Activated CD4-positive, alpha-beta memory T cell treated with anti-CD3 and anti-CD28 coated beads for 36 hours (primary cell): Measurements from ENCODE around the gene PNLDC1. TPM values are rescaled to one million over a fixed set of nuclear protein-coding genes. Genes with fewer than 3 reads are reported as not detected.
"Not testable (repeated sequence)": the region's sequence is repeated elsewhere in the genome, so short reads cannot be mapped to it uniquely, and the experiment has no call there.

ENCODE experiments used
- CTCF ChIA-PET: fragments of 350-600 bp; sonication (Branson Sonifier 250); formaldehyde crosslinking; loops from one replicate; lab custom pipeline; 2021; ENCODE audit warnings: antibody characterized with exemption, inconsistent platforms; lab: Charles Lee
- POLR2A ChIA-PET: fragments of 350-600 bp; sonication (Branson Sonifier 250); formaldehyde crosslinking; loops from one replicate; lab custom pipeline; 2021; ENCODE audit warnings: antibody characterized with exemption; lab: Charles Lee
- DNase-seq: peaks from one replicate; pipeline ENCODE4 v3.0.0-alpha.2; 2020
- H3K27ac Mint-ChIP-seq: one replicate; pipeline ENCODE4 v1.8.0; 2021; ENCODE audit warnings: mixed read lengths
- H3K27me3 Mint-ChIP-seq: one replicate; pipeline ENCODE4 v1.8.0; 2021; ENCODE audit warnings: mixed read lengths
- H3K36me3 Mint-ChIP-seq: one replicate; pipeline ENCODE4 v1.8.0; 2021; ENCODE audit warnings: mixed read lengths
- H3K4me1 Mint-ChIP-seq: one replicate; pipeline ENCODE4 v1.8.0; 2021; ENCODE audit warnings: low read depth, mixed read lengths
- H3K4me3 Mint-ChIP-seq: one replicate; pipeline ENCODE4 v1.8.0; 2021; ENCODE audit warnings: mild to moderate bottlenecking, mixed read lengths
- H3K9me3 Mint-ChIP-seq: one replicate; pipeline ENCODE4 v1.8.0; 2021; ENCODE audit warnings: mixed read lengths
- intact Hi-C: fragments of 100-400 bp; cut with micrococcal nuclease; formaldehyde crosslinking; loops from one replicate; pipeline ENCODE4 v1.15.1; 2023
- total RNA-seq, 2 experiments: library from RNA; stranded (reverse); gene quantifications; one replicate each; pipeline ENCODE4 v1.2.3, GENCODE V29; 2021

The PNLDC1 gene
- total RNA-seq, 2 experiments from 2014 or later: 0.29 to 0.31 TPM

GRCh38 chr6:159838020-159838744 lies 38.1 kb downstream of the PNLDC1 start:
- Mint-ChIP-seq H3K4me1 (peaks cover 5% of the 10 kb centered on the region), H3K27me3 (no peaks in the 10 kb centered on the region), H3K36me3 (no peaks in the 10 kb centered on the region), H3K4me3 (no peak overlapping the region), H3K27ac (no peak overlapping the region), H3K9me3 (no peaks in the 10 kb centered on the region)
- CTCF ChIA-PET: no interaction called here
- intact Hi-C loops: no loop called here
- POLR2A ChIA-PET: interaction anchor here (0.6 kb wide), 1 partner anchor 250 kb away, joined by 3 read pairs; no protein-coding TSS in a partner anchor
- no peak for DNase-seq

GRCh38 chr6:159842035-159842434 lies 42.0 kb downstream of the PNLDC1 start:
- Mint-ChIP-seq H3K4me1 (no peaks in the 10 kb centered on the region), H3K27ac (no peak overlapping the region), H3K36me3 (no peaks in the 10 kb centered on the region), H3K9me3 (no peaks in the 10 kb centered on the region), H3K4me3 (no peak overlapping the region), H3K27me3 (no peaks in the 10 kb centered on the region)
- ChIA-PET POLR2A (no interaction called here), CTCF (no interaction called here)
- intact Hi-C loops: no loop called here
- DNase-seq: no peak

DNA sequence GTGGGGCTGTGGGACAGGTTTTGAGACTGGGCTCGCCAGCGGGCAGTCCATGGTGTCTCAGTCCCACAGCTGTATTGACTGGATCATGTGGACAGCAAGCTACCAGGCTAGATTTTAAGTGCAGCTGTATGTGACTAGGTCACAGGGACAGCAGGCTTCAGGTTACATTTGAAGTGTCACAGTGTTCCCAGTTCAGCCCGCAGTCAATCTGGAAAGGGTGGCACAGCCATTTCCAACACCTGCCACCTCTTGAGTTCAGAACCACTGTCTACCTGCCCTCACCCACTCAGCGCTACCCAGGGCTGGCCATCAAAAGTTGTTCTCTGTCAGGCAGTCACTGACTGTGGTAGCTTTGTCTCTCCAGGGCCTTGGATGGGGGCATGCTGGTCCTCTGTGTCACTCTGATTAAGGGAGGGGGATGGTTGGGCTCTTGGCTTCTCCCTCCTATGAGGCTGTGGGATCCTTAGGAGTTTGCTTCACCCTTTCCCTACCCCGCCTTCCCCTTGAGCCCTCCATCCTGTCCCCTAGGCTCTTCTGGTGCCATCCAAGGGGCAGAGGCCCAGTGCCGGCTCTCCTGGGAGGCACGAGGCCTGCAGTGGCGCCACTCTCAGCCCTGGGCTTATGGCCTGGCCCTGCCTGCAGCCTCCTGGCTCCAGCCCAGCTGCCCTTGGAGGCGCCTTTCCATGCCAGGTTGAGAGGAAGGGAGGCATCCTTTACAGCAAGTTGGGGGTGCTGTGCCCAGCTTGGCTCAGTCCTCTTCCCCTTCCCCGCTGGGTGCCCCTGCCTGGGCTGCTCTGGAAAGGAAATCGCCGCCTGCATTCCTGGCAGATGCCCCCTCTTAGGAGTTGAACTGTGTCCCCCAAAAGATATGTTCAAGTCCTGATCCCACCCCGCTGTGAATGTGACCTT lies 44.9 kb downstream of the PNLDC1 start:
- intact Hi-C loops: no loop called here
- H3K4me3 Mint-ChIP-seq: no peak overlapping the region
- H3K27me3 Mint-ChIP-seq: no peaks in the 10 kb centered on the region
- H3K9me3 Mint-ChIP-seq: peaks cover 16% of the 10 kb centered on the region
- H3K27ac Mint-ChIP-seq: no peak overlapping the region
- ChIA-PET CTCF (no interaction called here), POLR2A (no interaction called here)
- no peaks in the 10 kb centered on the region for H3K4me1 Mint-ChIP-seq
- H3K36me3 Mint-ChIP-seq: peaks cover 2% of the 10 kb centered on the region
- no peak for DNase-seq

- intact Hi-C loops, H3K36me3 Mint-ChIP-seq, POLR2A ChIA-PET, H3K4me1 Mint-ChIP-seq, H3K27ac Mint-ChIP-seq, H3K27me3 Mint-ChIP-seq, CTCF ChIA-PET, H3K4me3 Mint-ChIP-seq, DNase-seq: not testable (repeated sequence)
- H3K9me3 Mint-ChIP-seq: peaks cover 16% of the 10 kb centered on the region
Measured at GRCh38 chr6:159848552-159848951, 48.5 kb downstream of the PNLDC1 start.

- DNase-seq, H3K27me3 Mint-ChIP-seq, intact Hi-C loops: not testable (repeated sequence)
Measured at GRCh38 chr6:159849851-159850250, 49.8 kb downstream of the PNLDC1 start.

GRCh38 chr6:159852877-159853276 lies 52.8 kb downstream of the PNLDC1 start:
- peaks cover 11% of the 10 kb centered on the region for H3K27me3 Mint-ChIP-seq
- H3K9me3 Mint-ChIP-seq: peaks cover 28% of the 10 kb centered on the region
- no peak for DNase-seq
- ChIA-PET CTCF (interaction anchor here (1.6 kb wide), 1 partner anchor 62 kb away, joined by 4 read pairs; the partner anchor contains the start of gene MRPL18), POLR2A (no interaction called here)
- H3K4me1 Mint-ChIP-seq: no peaks in the 10 kb centered on the region
- H3K27ac Mint-ChIP-seq: no peak overlapping the region
- H3K36me3 Mint-ChIP-seq: peaks cover 3% of the 10 kb centered on the region
- intact Hi-C loops: no loop called here
- H3K4me3 Mint-ChIP-seq: no peak overlapping the region

More at GRCh38 chr6:159849851-159850250, 49.8 kb downstream of the PNLDC1 start:
- CTCF ChIA-PET, H3K4me1 Mint-ChIP-seq, H3K4me3 Mint-ChIP-seq, POLR2A ChIA-PET, H3K36me3 Mint-ChIP-seq, H3K27ac Mint-ChIP-seq: not testable (repeated sequence)
- peaks cover 16% of the 10 kb centered on the region for H3K9me3 Mint-ChIP-seq

DNA sequence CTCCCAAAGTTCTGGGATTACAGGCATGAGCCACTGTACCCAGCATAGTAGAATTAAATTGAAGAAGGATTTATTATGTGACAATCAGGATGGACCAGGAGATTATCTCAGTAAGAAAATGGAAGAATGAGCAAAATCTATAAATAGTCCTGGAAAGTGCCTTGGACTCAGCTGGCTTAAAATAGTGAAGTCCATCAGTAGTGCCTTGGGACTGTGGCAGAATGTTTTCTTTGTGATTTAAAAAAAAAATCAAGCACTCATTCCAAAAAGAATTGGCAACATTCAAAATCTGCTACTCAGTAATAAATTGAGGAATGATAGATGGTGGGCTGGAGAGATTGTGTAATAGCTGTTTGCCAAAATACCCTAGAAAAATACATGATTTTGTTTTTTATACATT lies 53.7 kb downstream of the PNLDC1 start:
- intact Hi-C loops: no loop called here
- no peak for DNase-seq
- H3K36me3 Mint-ChIP-seq: peaks cover 5% of the 10 kb centered on the region
- no peak overlapping the region for H3K4me3 Mint-ChIP-seq
- no peaks in the 10 kb centered on the region for H3K4me1 Mint-ChIP-seq
- no peak overlapping the region for H3K27ac Mint-ChIP-seq
- CTCF ChIA-PET: interaction anchor here (0.9 kb wide), 1 partner anchor 8 kb away, joined by 3 read pairs; no protein-coding TSS in a partner anchor
- POLR2A ChIA-PET: no interaction called here
- peaks cover 11% of the 10 kb centered on the region for H3K27me3 Mint-ChIP-seq
- H3K9me3 Mint-ChIP-seq: peaks cover 22% of the 10 kb centered on the region

GRCh38 chr6:159854959-159855358 lies 54.9 kb downstream of the PNLDC1 start:
- H3K4me3 Mint-ChIP-seq: no peak overlapping the region
- H3K4me1 Mint-ChIP-seq: no peaks in the 10 kb centered on the region
- DNase-seq: no peak
- ChIA-PET POLR2A (no interaction called here), CTCF (interaction anchor here (1.3 kb wide), 1 partner anchor 86 kb away, joined by 4 read pairs; no protein-coding TSS in a partner anchor)
- intact Hi-C loops: no loop called here
- peaks cover 3% of the 10 kb centered on the region for H3K36me3 Mint-ChIP-seq
- H3K27me3 Mint-ChIP-seq: peaks cover 11% of the 10 kb centered on the region
- H3K27ac Mint-ChIP-seq: no peak overlapping the region
- peaks cover 16% of the 10 kb centered on the region for H3K9me3 Mint-ChIP-seq

- Mint-ChIP-seq H3K27me3 (peaks cover 12% of the 10 kb centered on the region), H3K36me3 (peaks cover 3% of the 10 kb centered on the region), H3K9me3 (peaks cover 16% of the 10 kb centered on the region), H3K4me3 (no peak overlapping the region), H3K27ac (no peak overlapping the region), H3K4me1 (peaks cover 15% of the 10 kb centered on the region)
- DNase-seq: no peak
- ChIA-PET POLR2A (no interaction called here), CTCF (no interaction called here)
- intact Hi-C loops: no loop called here
Measured at GRCh38 chr6:159858259-159858658, 58.2 kb downstream of the PNLDC1 start.

DNA sequence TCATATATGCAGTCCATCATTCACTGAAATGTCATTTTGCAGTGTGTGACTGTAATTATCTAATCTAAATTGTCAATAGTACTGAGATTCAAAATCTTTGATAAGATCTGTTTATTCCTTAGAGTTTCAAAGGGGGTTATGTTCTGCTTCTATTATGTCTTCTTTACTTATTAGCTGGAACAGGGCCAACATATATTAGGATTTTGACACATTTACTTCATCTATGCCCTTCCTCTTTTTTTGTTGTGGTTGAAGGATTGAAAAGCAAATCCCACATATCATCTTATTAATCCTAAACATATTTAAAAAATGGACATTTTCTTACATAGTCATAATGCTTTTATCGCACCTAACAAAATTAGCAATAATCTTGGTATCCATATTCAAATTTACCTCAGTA lies 60.4 kb downstream of the PNLDC1 start:
- DNase-seq: no peak
- Mint-ChIP-seq H3K27ac (no peak overlapping the region), H3K9me3 (peaks cover 16% of the 10 kb centered on the region), H3K27me3 (peaks cover 12% of the 10 kb centered on the region), H3K36me3 (peaks cover 3% of the 10 kb centered on the region), H3K4me1 (peaks cover 16% of the 10 kb centered on the region), H3K4me3 (no peak overlapping the region)
- ChIA-PET POLR2A (no interaction called here), CTCF (no interaction called here)
- intact Hi-C loops: loop anchor here (10.0 kb wide), 1 partner anchor 674 kb away; no protein-coding TSS in a partner anchor

DNA sequence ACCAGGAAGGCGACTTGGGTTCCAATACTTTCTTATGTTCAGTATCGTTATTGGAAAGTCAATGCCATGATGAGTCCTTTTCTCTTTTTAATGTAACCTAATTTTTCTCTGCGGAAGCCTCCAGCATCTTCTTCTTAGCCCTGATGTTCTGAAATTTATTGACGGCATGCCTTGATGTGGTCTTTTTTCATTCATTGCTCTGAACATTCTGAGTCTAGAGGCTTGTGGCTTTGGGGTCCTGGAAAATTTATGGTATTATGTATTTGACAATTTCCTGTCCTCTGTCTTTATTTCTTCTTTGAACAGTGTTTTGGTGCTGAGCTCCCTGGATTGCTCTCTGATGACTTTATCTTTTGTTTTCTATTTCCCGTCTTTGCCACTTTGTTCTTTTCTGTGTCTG lies 62.0 kb downstream of the PNLDC1 start:
- ChIA-PET CTCF (interaction anchor here (0.9 to 3.6 kb wide), 2 partner anchors 8 to 81 kb away, joined by 3 to 36 read pairs; no protein-coding TSS in a partner anchor), POLR2A (no interaction called here)
- Mint-ChIP-seq H3K36me3 (peaks cover 3% of the 10 kb centered on the region), H3K4me1 (peaks cover 16% of the 10 kb centered on the region), H3K27me3 (peaks cover 7% of the 10 kb centered on the region), H3K9me3 (peaks cover 11% of the 10 kb centered on the region), H3K4me3 (no peak overlapping the region), H3K27ac (no peak overlapping the region)
- intact Hi-C loops: loop anchor here (1.0 to 10.0 kb wide), 3 partner anchors 171 to 673 kb away; no protein-coding TSS in a partner anchor
- DNase-seq: no peak

DNA sequence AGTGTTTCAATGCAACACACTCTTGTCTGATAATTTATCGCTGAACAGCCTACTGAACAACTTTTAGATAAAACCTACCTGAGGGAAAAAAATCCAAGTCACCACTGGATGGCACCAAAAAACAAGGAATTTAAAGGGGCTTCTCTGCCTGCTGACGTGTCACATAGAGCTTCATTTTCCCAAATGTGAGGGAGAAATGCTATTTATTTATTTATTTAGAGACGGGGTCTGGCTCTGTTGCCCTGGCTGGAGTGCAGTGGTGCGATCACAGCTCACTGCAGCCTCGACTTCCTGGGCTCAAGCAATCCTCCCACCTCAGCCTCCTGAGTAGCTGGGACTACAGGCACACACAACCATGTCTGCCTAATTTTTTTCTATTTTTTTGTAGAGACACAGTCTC lies 63.3 kb downstream of the PNLDC1 start:
- intact Hi-C loops: loop anchor here (1.0 to 10.0 kb wide), 4 partner anchors 78 to 671 kb away; no protein-coding TSS in a partner anchor
- H3K27ac Mint-ChIP-seq, H3K27me3 Mint-ChIP-seq, H3K36me3 Mint-ChIP-seq, H3K9me3 Mint-ChIP-seq, POLR2A ChIA-PET, H3K4me3 Mint-ChIP-seq, DNase-seq: not testable (repeated sequence)
- CTCF ChIA-PET: interaction anchor here (0.8 to 3.6 kb wide), 13 partner anchors 12 to 670 kb away, joined by 3 to 36 read pairs (median 4); no protein-coding TSS in a partner anchor
- H3K4me1 Mint-ChIP-seq: peaks cover 16% of the 10 kb centered on the region
